Neural progenitor cell (in vitro differentiated cells): ENCODE measurements around the gene SPATA9. TPM values are rescaled to one million over a fixed set of nuclear protein-coding genes. Genes with fewer than 3 reads are reported as not detected.

Experiments used
- total RNA-seq: library from RNA; depleted of rRNA; stranded (reverse); fragments of >200 nt; gene quantifications from 2 replicates; pipeline ENCODE4 v1.2.3, GENCODE V29; 2015; ENCODE audit warnings: low replicate concordance

Gene SPATA9
- total RNA-seq, 1 donor from 2014 or later: not detected

Other genes with a start within 250 kb of the SPATA9 start
- gene SKIC3, start 128.0 kb downstream of the SPATA9 start, total RNA-seq: 101 and 132 TPM in 2 replicates
- gene ARSK, start 127.9 kb downstream of the SPATA9 start, total RNA-seq: 13.9 and 21.3 TPM in 2 replicates
- 0.12 TPM in 1 of 2 replicates, not detected in the other for gene GPR150, start 62.9 kb downstream of the SPATA9 start, total RNA-seq
- gene RFESD, start 36.2 kb downstream of the SPATA9 start, total RNA-seq: 3.6 and 4.4 TPM in 2 replicates
- gene RHOBTB3, start 48.3 kb upstream of the SPATA9 start, total RNA-seq: 3.6 and 5.5 TPM in 2 replicates
- 15.1 and 21.0 TPM in 2 replicates for gene GLRX, start 139.7 kb upstream of the SPATA9 start, total RNA-seq